Measurements from ENCODE around the gene PXDC1. TPM values are rescaled to one million over a fixed set of nuclear protein-coding genes. Genes with fewer than 3 reads are reported as not detected.

PXDC1 gene
- total and polyA plus RNA-seq, 7 donors: 9.8 to 32.0 (median 22.5) TPM

- Histone ChIP-seq H3K27ac (no peak overlapping the region), H3K9me3 (no peaks in the 10 kb centered on the region), H3K27me3 (ENCODE audit: insufficient read depth in 3 of 3, low read length in 2 of 3) (no peaks in the 10 kb centered on the region), H3K4me3 (no peak overlapping the region), H3K4me1 (no peaks in the 10 kb centered on the region), H3K36me3 (ENCODE audit: insufficient read depth in 1 of 2, low read depth in 1 of 2) (peaks cover 0 to 52% of the 10 kb centered on the region in 2 donors)
- 94 to 96% (median 96%) methylated on average over 11 of the region's 11 CpGs for WGBS, 3 donors
- TF ChIP-seq CTCF (IDR thresholded peaks at IDR 0.05): no peak
- intact Hi-C loops (cut with DNase I): no loop called here
- DNase-seq: no peak
- ATAC-seq: no peak
Observed at GRCh38 chr6:3727593-3728108, 23.9 kb downstream of the PXDC1 start.

- no peaks in the 10 kb centered on the region for H3K9me3 ChIP-seq
- ATAC-seq (no peak), DNase-seq (no peak)
- intact Hi-C loops (cut with DNase I): no loop called here
- H3K27me3 ChIP-seq (ENCODE audit: insufficient read depth in 3 of 3, low read length in 2 of 3): no peaks in the 10 kb centered on the region
- H3K27ac ChIP-seq: no peak overlapping the region
- WGBS, 3 donors: 78 to 79% (median 78%) methylated on average over 5 of the region's 5 CpGs
- H3K4me1 ChIP-seq: no peaks in the 10 kb centered on the region
- no peak for TF ChIP-seq CTCF (IDR thresholded peaks at IDR 0.05)
- H3K4me3 ChIP-seq: no peak overlapping the region
- H3K36me3 ChIP-seq (ENCODE audit: insufficient read depth in 1 of 2, low read depth in 1 of 2): peaks cover 0 to 57% of the 10 kb centered on the region in 2 donors
Observed at GRCh38 chr6:3727036-3727435, 24.5 kb downstream of the PXDC1 start.

- Histone ChIP-seq H3K27me3 (ENCODE audit: insufficient read depth in 3 of 3, low read length in 2 of 3) (no peaks in the 10 kb centered on the region), H3K36me3 (ENCODE audit: insufficient read depth in 1 of 2, low read depth in 1 of 2) (peaks cover 0 to 51% of the 10 kb centered on the region in 2 donors), H3K27ac (no peak overlapping the region), H3K9me3 (no peaks in the 10 kb centered on the region), H3K4me3 (no peak overlapping the region), H3K4me1 (no peaks in the 10 kb centered on the region)
- no peak for TF ChIP-seq CTCF (IDR thresholded peaks at IDR 0.05)
- 74 to 86% (median 79%) methylated on average over 11 to 13 of the region's 13 CpGs for WGBS, 3 donors
- DNase-seq (no peak), ATAC-seq (peak in 2 of 4 donors; percentile 13 to 15)
- intact Hi-C loops (cut with DNase I): no loop called here
Observed at GRCh38 chr6:3726421-3726820, 25.1 kb downstream of the PXDC1 start.

GRCh38 chr6:3725145-3726047, 26.1 kb downstream of the PXDC1 start:
- Histone ChIP-seq H3K27me3 (ENCODE audit: insufficient read depth in 3 of 3, low read length in 2 of 3) (no peaks in the 10 kb centered on the region), H3K4me1 (no peaks in the 10 kb centered on the region), H3K27ac (no peak overlapping the region), H3K36me3 (ENCODE audit: insufficient read depth in 1 of 2, low read depth in 1 of 2) (peaks cover 0 to 42% of the 10 kb centered on the region in 2 donors), H3K4me3 (no peak overlapping the region), H3K9me3 (no peaks in the 10 kb centered on the region)
- DNase-seq: peak in 1 of 2 donors; percentile 63
- no peak for TF ChIP-seq CTCF (IDR thresholded peaks at IDR 0.05)
- ATAC-seq: peak in 3 of 4 donors; percentile 49 to 57 (median 50)
- 67 to 76% (median 70%) methylated on average over 32 to 33 of the region's 33 CpGs for WGBS, 3 donors
- intact Hi-C loops (cut with DNase I): no loop called here
